Fibroblast of skin of back (primary cell): ENCODE measurements around the gene CREBRF.
"Not testable (repeated sequence)": the region's sequence is repeated elsewhere in the genome, so short reads cannot be mapped to it uniquely, and the experiment has no call there.

ENCODE experiments used
- DNase-seq: peaks from one replicate; pipeline ENCODE4 v3.0.0-alpha.2; 2013

The CREBRF gene

DNA sequence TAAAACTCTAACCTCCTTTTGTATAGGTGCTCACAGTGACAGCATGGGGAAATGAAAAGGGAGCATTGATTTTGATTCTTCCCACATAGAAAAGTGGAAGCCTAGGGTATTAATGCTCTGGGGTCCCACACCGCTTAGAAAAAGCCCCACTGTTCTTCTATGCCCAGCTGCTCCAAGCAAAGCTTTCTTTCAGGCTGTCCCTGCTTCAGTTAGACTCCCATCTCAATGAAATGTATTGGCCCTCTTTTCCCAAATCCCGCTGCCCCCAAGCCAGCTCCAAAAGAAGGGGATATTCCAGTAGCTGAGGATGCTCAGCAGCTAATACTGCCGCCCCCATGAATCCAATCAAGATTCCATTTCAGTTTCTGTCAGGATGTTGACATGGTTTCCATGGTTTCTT, 17.0 kb upstream of the CREBRF start:
- no peak for DNase-seq

DNA sequence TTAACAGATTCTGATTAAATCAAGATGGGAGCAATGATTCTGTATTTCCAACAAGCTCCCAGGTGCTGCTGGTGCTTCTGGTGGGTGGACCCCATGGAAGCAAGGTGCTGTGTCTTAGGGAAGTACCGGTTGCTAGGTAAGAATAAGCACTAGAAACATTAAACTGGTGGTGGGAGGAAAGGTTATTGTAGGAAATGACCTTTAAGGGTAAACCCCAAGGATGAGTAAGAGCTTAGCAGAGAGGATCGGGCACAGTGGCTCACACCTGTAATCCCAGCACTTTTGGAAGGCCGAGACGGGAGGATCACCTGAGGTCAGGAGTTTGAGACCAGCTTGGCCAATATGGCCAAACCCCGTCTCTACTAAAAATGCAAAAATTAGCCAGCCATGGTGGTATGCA, 16.2 kb upstream of the CREBRF start:
- no peak for DNase-seq

DNA sequence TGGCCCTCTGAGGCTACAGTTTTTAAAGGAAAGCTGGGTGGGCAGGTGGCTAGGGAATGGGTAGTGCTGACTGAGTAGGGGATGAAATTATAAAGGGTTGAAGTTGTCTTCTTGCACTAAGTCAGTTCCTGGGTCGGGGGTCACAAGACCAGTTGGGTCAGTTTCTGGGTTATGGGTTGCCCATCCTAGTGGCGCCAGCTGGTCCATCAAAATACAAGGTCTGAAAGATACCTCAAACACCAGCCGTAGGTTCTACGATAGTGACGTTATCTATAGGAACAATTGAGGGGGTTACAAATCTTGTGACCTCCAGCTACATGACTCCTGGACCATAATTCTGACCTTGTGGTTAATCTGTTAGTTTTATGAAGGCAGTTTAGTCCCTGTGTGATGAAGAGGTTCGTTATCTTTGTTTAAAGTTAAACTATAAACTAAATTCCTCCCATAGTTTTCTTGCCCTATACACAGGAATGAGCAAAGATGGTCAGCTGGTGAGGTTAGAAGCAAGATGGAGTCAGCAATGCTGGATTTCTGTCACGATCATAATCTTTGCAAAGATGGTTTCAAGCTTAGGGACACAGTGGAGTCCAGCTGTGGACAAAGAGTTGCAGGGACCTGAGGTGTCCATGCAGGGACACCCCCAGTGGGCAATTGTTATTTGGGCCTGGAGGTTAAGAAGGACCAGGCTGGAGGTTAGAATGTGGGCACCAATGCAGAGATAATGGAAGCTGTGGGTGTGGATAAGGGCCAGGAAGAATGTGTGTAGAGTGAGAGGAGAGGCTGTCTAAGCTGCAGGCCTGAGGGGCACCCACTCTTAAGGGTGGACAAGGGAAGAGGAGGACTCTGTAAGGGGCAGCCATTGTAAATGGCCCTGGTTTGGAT, 14.0 kb upstream of the CREBRF start:
- no peak for DNase-seq

DNA sequence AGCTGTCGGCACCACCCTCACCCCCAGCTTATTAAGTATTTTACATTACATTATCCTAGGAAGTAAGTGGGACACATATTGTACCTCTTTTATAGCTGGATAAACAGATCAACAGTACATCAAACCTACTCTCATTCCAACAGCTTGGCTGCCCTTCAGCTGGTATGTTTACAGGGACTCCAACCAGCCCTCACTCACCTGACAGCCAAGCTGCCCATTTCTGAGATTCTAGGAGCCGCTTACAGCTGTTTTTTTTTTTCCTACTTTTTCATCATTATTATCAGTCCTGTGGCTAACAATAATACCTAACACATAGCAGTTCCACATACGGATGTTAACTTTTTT, 13.4 kb upstream of the CREBRF start:
- no peak for DNase-seq

DNA sequence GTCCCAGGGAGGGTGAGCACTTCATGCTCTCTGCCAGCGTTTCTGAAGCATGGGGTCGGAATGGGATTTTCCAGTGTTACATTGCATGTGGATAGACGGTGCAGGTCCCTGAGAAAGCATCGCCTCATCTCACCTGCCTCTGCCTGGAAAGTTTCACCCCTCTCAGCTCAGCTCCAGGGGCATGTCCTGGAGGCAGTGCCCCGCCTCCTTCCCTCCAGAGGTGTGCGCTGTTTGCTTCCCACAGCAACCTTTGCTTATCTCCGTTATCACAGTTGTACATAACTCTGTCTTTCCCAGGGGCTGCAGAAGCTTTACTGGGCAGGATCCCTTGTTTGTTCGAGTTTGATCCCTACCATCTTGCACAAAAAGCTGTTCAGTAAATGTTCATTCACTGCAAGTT, 10.7 kb upstream of the CREBRF start:
- DNase-seq: no peak

DNA sequence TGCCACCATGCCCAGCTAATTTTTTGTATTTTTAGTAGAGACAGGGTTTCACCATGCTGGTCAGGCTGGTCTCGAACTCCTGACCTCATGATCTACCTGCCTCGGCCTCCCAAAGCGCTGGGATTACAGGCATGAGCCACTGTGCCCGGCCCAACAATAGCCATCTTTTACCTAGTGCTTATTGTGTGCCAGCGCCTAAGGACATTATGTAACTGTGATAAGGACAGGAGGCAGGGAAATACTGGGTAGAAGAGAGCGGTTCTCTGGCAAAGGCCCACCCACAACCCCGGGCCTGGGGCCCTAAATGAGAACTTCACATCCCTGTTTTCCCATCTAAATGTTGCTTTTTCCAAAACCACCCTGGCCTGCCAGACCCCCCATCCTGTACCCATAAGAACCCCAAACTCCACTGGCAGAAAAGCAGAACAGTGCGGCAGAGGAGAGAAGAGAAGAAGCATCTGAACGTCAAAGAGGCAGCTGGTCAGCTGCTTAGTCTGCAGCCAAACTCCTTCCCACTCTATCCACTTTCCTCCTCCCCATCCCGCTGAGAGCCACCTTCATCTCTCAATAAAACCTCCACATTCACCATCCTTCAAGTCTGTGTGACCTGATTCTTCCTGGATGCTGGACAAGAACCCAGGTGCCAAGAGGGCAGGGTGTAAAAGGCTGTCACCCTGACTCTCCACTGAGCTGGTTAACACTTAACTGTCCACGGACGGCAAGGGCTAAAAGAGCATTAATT, 8.9 kb upstream of the CREBRF start:
- DNase-seq: not testable (repeated sequence)

DNA sequence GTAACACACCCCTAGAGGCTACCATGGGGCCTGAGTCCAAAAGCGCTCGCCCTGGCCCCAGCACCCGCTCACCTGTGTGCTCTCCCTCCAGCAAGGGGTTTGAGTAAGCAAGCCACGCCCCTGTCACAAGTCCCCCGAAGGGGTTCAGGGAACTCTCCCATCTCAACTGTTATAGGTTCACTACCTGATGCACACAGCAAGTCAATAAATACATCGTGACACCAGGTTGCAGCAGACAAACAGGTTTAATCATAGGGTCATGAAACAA, 8.4 kb upstream of the CREBRF start:
- no peak for DNase-seq

DNA sequence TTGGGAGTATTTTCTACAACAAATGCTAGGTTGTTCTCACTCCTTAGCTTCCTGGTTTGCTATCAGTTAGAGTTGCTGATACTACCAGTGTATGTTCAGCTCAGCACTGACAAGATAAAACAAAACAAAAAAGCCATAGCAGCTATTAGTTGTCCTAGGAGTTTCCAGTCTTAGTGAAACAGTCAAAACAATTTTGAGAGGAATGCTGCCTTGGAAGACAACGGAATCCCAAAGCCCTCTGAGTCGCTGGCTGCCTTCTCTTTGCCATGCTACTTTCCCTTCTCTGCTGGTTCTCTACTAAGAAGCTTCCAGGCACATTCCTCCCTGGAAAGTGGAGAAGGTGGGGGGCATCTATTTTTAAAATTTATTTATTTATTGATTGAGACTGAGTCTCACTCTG, 5.4 kb upstream of the CREBRF start:
- peak; percentile 44 for DNase-seq

DNA sequence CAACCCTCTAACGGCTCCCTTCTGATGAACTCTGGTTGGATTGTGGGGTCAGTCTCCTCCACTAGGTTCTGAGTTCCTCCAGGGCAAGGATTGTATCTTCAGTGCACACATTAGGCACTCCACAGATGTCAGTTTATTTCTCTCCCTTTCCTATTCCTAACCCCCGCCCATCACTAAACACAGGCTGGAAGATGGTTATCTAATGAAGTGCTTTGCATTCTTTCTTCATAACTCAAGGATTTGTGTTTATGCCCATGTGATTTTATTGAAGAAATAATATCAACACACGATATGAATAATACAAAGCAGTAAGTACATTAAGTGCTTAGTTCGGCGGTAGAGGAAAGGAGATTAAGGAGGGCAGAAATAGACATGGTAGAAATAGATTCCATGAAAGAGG, 4.4 kb upstream of the CREBRF start:
- peak; percentile 61 for DNase-seq

DNA sequence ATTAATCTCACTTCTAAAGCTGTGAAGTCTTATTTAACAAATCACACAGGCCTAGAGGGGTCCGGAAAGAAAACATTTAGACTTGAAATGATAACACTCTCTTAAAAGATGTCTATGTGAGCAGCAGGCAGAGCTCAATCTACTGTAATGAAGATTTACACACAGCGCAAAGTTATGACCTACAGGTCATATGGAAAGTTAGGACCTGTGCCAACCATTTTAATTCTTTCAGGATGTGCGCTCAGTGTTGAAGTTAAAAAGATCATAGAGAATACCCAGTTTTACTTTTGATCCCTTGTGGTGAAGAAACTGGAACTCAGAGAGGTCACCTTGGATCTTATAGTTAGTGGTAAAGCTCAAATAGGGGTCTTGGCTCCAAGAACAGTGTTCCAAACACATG, 3.1 kb upstream of the CREBRF start:
- no peak for DNase-seq

DNA sequence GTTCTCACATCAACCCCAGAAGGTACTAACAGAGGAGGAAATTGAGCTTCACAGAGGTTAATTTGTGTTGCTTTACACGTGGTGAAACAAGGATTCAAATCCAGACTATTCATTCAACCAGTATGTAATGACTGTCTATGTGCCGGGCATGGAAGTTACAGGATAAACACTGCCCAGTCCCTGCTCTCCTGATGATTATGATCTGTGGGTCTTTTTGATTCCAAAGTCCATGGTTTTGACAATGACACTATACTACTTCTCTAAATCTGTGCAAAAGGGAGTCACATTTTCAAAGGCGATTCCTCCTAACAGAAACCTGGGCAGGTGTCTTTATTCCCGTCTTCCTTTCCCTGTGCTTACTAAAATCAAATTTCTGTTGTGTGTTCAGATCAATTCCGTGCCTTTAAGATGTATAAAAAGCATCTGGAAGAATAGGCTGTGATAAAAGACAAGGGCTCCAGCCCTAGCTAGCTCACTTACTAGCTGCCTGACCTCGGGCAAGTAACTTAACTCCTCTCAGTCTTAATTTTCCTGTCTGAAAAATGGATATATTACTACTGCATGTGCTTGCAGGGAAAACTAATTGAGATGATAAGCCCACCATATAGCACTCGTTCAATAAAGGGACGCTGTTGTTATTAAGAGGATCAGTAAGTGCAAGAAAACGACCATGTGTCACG, 970 bp upstream of the CREBRF start:
- DNase-seq: no peak

DNA sequence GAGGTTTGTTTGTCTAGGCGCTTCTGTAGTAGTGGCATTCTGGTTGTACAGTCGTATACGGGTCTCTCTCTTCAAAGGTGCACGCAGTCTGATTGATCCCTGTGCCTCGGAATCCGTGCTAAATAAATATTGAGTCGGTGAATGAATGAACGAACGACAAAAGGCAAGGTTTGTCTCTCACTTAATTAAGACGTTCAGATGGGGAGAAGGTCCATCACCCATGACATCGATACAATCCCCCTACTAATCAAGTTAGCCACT, 500 bp upstream of the CREBRF start:
- no peak for DNase-seq

DNA sequence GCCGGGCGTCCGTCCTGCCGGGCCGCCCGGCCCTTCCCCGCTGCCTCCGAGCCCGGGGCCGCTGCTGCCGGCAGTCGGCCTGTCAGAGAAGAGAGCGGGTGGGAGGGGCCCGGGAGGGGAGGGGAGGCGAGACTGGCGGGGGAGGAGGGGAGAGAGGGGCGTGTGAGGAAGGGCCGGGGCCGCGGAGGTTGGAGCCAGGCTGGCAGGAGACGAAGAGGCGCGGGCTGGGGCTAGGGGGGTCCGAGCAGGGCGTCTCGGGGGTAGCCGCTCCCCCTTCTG, 570 bp downstream of the CREBRF start:
- DNase-seq: no peak

DNA sequence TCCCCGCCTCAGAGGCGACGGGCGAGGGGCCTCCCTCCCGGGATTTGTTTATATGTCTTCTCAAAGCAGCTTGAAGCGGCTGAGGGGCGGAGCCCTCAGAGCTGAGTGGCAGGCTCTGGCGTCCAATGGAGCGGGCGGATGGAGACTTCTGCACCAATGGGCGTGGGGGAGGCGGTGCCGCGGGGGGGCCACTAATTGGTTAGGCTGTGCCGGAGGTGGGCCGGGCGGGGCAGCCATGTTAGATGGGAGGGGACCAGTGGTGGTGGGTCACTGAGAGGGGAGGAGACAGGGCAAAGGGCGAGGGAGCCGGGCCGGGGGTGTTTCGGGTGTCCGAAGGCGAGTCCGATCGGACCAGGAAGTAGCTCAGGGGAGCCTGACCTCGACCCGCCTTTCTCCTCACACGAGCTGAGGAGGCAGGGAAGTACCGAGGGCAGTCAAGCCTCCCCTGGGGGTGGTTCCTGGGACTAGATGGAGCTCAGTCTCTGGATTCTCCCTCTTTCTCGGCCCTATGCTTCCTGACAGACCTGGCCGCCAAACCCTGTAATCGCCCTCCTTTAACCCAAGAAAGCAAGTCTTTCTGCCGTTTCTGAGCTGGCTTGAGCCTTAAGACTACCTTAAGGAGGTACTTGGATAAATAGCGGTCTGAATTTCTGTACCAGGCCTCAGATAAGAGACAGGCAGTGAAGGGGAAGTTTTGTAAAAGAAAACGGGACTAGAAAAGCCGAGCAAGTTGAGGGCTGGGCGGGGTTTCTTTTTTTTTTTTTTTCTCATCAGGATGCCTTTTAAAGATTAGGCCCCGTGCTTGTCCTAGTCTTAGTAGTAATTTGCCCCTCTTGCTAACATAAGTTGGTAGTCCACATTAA, 1.1 kb downstream of the CREBRF start:
- peak; percentile 97 for DNase-seq

DNA sequence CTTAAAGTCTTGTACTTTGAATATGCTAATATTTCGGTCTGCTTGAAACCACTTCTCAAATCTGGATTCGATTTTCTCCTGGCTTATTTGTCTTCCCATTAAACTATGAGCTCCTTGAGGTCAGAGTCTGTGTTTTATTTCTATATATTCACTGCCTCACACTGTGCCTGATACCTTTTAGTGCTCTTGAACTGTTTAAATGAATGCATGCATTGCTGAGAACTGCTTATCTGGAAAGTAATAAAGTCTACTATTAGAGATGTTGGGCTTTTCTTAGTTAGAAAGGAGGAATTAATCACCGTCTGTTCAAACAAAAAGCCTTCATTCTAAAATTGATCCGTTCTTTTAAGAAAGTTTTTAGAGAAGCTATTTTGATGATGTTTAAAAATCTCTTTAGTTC, 6.0 kb downstream of the CREBRF start:
- no peak for DNase-seq

DNA sequence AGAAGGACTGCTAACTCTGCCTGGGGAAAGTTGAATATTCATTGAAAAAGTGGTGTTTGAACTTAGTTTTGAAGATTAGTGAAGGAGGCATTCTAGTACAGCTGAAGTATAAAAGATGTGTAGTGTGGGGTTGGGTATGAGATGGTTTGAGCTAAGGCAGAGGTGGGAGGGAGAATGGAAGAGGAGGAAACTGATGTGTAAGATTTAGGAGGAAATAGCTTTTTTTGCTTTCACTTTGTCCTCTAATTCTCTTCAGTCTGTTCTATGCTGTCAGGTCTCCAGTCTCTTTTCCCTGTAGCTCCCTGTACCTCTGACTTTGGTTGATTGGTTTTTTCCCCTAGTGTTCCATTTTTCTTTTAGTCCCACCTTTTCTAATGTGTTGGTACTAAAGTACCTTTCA, 9.0 kb downstream of the CREBRF start:
- DNase-seq: no peak

DNA sequence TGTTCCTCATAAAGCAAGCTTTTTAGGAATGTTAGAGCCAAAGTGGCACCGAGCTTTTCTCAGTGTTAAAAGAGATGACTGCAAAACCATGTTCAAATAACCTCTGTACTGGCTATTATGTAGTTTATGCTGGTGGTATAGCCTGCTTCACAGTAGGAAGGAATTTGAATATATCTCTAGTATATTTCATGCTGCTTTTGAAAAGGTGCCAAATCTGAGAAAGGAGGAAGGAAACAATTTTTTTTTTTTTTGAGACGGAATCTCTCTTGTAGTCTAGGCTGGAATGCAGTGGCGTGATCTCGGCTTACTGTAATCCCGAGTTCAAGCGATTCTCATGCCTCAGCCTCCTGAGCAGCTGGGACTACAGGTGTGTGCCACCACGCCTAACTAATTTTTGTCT, 13.5 kb downstream of the CREBRF start:
- no peak for DNase-seq

DNA sequence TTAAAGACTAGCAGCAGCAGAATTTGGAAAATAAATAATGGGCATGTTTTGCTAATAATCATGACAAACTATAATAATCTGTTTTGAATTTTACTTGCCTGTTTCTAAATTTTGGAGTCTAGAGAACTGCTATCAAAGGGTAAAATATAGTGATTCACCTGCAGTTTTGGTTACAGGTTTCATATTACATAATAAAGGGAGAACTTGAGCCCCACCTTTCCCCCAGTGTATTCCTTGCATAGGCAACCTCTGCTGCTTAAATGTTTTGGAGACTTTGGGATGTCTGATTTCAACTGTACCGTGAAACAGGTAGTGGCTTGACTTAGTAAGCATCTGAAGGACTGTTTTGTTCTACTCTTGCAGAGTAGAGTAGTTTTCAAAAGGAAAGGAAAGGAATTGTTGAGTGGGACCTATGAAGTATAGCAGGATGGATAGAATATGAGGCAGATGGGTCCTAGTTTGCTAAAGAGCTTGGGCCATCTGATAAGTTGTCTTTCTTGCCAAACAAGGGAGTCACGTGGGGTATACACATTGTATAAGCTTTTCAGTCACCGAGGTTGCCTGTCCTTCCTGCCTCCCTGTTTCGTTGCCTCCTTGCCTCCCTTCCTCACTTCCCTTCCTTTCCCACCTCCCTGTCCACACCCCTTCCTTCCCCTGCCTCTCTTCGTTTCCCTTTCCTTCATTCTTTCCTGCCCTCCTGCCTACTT, 19.1 kb downstream of the CREBRF start:
- no peak for DNase-seq

DNA sequence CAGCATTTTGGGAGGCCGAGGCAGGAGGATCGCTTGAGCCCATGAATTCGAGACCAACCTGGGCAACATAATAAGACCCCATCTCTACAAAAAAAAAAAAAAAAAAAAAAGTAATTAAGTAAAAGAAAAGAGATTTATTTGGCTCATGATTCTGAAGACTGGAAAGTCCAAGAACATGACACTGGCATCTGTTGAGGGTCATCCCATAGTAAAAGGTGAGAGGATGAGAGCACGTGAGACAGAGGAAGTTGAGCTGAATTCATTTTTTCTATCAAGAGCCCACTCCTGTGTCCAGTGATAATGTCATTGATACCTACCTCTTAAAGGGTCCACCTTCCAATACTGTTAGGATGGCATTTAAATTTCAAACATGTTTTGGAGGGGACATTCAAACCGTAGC, 19.8 kb downstream of the CREBRF start:
- no peak for DNase-seq

DNA sequence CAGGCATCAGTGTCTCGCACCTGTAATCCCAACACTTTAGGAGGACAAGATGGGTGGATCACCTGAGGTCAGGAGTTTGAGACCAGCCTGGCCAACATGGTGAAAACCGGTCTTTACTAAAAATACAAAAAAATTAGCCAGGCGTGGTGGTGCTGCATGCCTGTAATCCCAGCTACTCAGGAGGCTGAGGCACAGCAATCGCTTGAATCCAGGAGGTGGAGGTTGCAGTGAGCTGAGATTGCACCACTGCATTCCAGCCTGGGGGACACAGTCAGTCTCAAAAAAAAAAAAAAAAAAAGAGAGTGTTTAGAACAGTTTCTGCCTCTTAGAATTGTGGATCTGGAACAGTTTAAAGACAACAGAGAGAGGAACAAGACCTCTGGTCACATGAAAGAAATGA, 20.3 kb downstream of the CREBRF start:
- DNase-seq: not testable (repeated sequence)

DNA sequence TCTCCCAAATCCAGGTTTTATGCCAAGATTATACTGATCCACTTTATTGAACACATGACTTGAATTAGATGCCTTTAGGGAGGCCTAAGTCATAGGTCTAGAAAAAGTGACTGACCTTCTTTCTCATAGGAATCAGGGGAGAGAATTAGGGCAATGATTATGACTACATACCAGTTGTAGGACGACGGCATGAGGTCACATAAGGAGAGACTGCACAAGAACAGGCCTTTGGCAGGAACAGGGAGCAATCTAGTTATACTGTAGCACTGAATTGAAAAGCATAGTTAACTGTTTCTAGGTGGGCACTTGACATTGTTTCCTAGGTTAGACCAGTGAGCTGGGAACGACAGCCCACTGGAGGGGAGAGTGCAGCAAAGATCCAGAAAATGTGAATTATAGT, 22.7 kb downstream of the CREBRF start:
- no peak for DNase-seq

DNA sequence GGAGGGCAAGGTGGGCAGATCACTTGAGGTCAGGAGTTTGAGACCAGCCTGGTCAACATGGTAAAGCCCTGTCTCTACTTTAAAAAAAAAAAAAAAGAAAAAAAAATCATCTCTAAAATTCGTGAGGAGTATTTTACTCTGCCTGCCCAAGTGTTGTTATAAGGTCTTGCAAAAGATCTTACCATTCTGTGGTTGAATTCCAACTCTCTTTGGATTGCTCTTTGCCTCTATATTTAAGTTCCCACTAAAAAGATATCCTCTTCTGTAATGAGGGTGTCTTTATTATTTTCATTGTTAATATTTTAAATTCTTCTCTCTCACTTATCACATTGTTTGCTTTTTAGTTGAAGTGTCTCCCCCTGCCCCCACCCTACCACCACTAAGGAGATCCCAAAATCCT, 33.4 kb downstream of the CREBRF start:
- peak; percentile 19 for DNase-seq

DNA sequence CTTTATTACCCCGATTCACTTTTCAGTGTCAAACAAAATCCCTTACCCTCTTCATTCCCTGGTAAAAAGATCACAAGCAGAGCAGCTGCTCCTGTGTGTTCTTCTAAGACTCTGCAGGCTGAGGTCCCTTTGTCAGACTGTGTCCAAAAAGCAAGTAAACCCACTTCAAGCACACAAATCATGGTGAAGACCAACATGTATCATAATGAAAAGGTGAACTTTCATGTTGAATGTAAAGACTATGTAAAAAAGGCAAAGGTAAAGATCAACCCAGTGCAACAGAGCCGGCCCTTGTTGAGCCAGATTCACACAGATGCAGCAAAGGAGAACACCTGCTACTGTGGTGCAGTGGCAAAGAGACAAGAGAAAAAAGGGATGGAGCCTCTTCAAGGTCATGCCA, 34.5 kb downstream of the CREBRF start:
- DNase-seq: no peak
